HepG2 (cell line): Measurements from ENCODE around the gene CCNL1. TPM values are rescaled to one million over a fixed set of nuclear protein-coding genes. Genes with fewer than 3 reads are reported as not detected.

Experiments used
- ATF4 ChIP-seq, 2 experiments: fragments of 450-650 bp in 1 of 2; sonication (generic) in 1 of 2; formaldehyde crosslinking; IDR thresholded peaks; 2 replicates each; pipeline versions ENCODE4 v1.5.0 to v1.8.0; 2020 to 2022; ENCODE audit warnings: mild to moderate bottlenecking in 1 of 2, missing genetic modification reagents in 1 of 2
- NFIC ChIP-seq: IDR thresholded peaks from 2 replicates; pipeline ENCODE4 v1.6.1; 2012; ENCODE audit warnings: mild to moderate bottlenecking, low read length, inconsistent platforms
- SRSF1 ChIP-seq: fragments of 200-400 bp; formaldehyde crosslinking; optimal IDR thresholded peaks from 2 replicates; pipeline ENCODE3; 2017; ENCODE audit warnings: mild to moderate bottlenecking, low read depth, low read length, moderate library complexity
- SRSF4 ChIP-seq: fragments of 200-400 bp; formaldehyde crosslinking; IDR thresholded peaks from one replicate; pipeline ENCODE4 v1.6.1; 2018; ENCODE audit warnings: mild to moderate bottlenecking, low read depth, low read length, moderate library complexity; ENCODE audit not compliant: poor library complexity, severe bottlenecking
- ZBTB1 ChIP-seq: sonication (generic); formaldehyde crosslinking; IDR thresholded peaks from 2 replicates; pipeline ENCODE4 v1.4.0; 2020; ENCODE audit warnings: missing genetic modification reagents, borderline replicate concordance
- ZFP36L1 ChIP-seq: sonication (generic); formaldehyde crosslinking; IDR thresholded peaks from 2 replicates; pipeline ENCODE4 v1.8.0; 2022; ENCODE audit warnings: mild to moderate bottlenecking, missing genetic modification reagents, moderate library complexity
- ZHX2 ChIP-seq, 2 experiments: sonication (generic) in 1 of 2; formaldehyde crosslinking in 1 of 2; IDR thresholded peaks; 2 replicates each; pipeline versions ENCODE4 v1.6.1 to v1.9.0; 2014 to 2022; ENCODE audit warnings: antibody characterized with exemption in 1 of 2, borderline replicate concordance in 1 of 2, inconsistent platforms in 1 of 2, low read depth in 1 of 2, missing genetic modification reagents in 1 of 2
- ZNF224 ChIP-seq: sonication (generic); formaldehyde crosslinking; IDR thresholded peaks from 2 replicates; pipeline ENCODE4 v1.5.0; 2020; ENCODE audit warnings: mild to moderate bottlenecking, missing genetic modification reagents
- ZNF354B ChIP-seq: sonication (generic); formaldehyde crosslinking; IDR thresholded peaks from 2 replicates; pipeline ENCODE4 v1.8.0; 2022; ENCODE audit warnings: mild to moderate bottlenecking, missing genetic modification reagents
- ZXDC ChIP-seq: sonication (generic); formaldehyde crosslinking; IDR thresholded peaks from 2 replicates; pipeline ENCODE4 v1.5.0; 2020; ENCODE audit warnings: mild to moderate bottlenecking, missing genetic modification reagents
- polyA plus RNA-seq, 8 experiments: library from polyadenylated mRNA; depleted of rRNA in 3 of 8; stranded (reverse) in 7 of 8; unstranded in 1 of 8; fragments of >200 nt; fragmentation: Illumina TruSeq in 4 of 8; extraction: Trizol in 4 of 8; gene quantifications; 2 replicates each; pipeline versions ENCODE4 v1.2.1 to v1.2.3, GENCODE V29; 2011 to 2016; ENCODE audit warnings: low read depth in 4 of 8, missing spikeins in 1 of 8, mixed read lengths in 1 of 8; ENCODE audit not compliant: insufficient read depth in 1 of 8
- total RNA-seq, 5 experiments: library from RNA; depleted of rRNA; stranded (reverse); fragments of >200 nt; fragmentation: Illumina TruSeq; extraction: Trizol; gene quantifications; 2 replicates each; pipeline ENCODE4 v1.2.3, GENCODE V29; 2016; ENCODE audit warnings: low read depth in 1 of 5
- TF ChIP-seq, protein P1 (sequence below): sonication (generic); formaldehyde crosslinking; IDR thresholded peaks from 2 replicates; pipeline ENCODE4 v1.4.0; 2020; ENCODE audit warnings: missing genetic modification reagents, borderline replicate concordance

The CCNL1 gene
- total and polyA plus RNA-seq, 2 of the 13 experiments (the other 11 are each of a cell fraction or from before 2014, with no cell fraction given): 151 to 303 TPM

GRCh38 chr3:157119369-157119951 is 40.5 kb downstream of the CCNL1 start (continued):
- TF ChIP-seq ZXDC: no peak
- TF ChIP-seq ZHX2 (IDR thresholded peaks at IDR 0.05; ENCODE audit: low read depth): 0 out of 2 replicates have a peak, but pooled peaks have one; percentile 15
- no peak for TF ChIP-seq ZHX2 (CRISPR knock-in tag; IDR thresholded peaks at IDR 0.05; ENCODE audit: borderline replicate concordance)
- no peak for TF ChIP-seq ZFP36L1
- TF ChIP-seq SRSF4: no peak
- TF ChIP-seq ZBTB1 (CRISPR knock-in tag): no peak
- TF ChIP-seq ATF4 (CRISPR knock-in tag; IDR thresholded peaks at IDR 0.05): no peak
- TF ChIP-seq SRSF1: no peak
- no peak for TF ChIP-seq NFIC
- TF ChIP-seq, protein P1, sequence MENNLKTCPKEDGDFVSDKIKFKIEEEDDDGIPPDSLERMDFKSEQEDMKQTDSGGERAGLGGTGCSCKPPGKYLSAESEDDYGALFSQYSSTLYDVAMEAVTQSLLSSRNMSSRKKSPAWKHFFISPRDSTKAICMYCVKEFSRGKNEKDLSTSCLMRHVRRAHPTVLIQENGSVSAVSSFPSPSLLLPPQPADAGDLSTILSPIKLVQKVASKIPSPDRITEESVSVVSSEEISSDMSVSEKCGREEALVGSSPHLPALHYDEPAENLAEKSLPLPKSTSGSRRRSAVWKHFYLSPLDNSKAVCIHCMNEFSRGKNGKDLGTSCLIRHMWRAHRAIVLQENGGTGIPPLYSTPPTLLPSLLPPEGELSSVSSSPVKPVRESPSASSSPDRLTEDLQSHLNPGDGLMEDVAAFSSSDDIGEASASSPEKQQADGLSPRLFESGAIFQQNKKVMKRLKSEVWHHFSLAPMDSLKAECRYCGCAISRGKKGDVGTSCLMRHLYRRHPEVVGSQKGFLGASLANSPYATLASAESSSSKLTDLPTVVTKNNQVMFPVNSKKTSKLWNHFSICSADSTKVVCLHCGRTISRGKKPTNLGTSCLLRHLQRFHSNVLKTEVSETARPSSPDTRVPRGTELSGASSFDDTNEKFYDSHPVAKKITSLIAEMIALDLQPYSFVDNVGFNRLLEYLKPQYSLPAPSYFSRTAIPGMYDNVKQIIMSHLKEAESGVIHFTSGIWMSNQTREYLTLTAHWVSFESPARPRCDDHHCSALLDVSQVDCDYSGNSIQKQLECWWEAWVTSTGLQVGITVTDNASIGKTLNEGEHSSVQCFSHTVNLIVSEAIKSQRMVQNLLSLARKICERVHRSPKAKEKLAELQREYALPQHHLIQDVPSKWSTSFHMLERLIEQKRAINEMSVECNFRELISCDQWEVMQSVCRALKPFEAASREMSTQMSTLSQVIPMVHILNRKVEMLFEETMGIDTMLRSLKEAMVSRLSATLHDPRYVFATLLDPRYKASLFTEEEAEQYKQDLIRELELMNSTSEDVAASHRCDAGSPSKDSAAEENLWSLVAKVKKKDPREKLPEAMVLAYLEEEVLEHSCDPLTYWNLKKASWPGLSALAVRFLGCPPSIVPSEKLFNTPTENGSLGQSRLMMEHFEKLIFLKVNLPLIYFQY (CRISPR knock-in tag): no peak
- no peak for TF ChIP-seq ZNF224
- no peak for TF ChIP-seq ZNF354B (CRISPR knock-in tag)
